Ovary (tissue), 3 donors: ENCODE measurements around the gene SCAPER.

Source experiments
- EP300 ChIP-seq: sonication (generic); formaldehyde crosslinking; IDR thresholded peaks from one replicate; pipeline ENCODE4 v1.6.1; 2017; ENCODE audit warnings: antibody characterized with exemption
- TF ChIP-seq, protein P1 (sequence below), 3 donors: fragments of 450-650 bp in 2 of 3; fragments of 200-600 bp in 1 of 3; IDR thresholded peaks; one replicate each; pipeline versions ENCODE4 v1.5.1 to v1.8.0; 2016 to 2022; ENCODE audit warnings: antibody characterized with exemption in 3 of 3, mild to moderate bottlenecking in 1 of 3
- donor health status: DM: no; HTN: no; CAD: no.

GRCh38 chr15:76321171-76321570 is 584.0 kb downstream of the SCAPER start:
- TF ChIP-seq, protein P1, sequence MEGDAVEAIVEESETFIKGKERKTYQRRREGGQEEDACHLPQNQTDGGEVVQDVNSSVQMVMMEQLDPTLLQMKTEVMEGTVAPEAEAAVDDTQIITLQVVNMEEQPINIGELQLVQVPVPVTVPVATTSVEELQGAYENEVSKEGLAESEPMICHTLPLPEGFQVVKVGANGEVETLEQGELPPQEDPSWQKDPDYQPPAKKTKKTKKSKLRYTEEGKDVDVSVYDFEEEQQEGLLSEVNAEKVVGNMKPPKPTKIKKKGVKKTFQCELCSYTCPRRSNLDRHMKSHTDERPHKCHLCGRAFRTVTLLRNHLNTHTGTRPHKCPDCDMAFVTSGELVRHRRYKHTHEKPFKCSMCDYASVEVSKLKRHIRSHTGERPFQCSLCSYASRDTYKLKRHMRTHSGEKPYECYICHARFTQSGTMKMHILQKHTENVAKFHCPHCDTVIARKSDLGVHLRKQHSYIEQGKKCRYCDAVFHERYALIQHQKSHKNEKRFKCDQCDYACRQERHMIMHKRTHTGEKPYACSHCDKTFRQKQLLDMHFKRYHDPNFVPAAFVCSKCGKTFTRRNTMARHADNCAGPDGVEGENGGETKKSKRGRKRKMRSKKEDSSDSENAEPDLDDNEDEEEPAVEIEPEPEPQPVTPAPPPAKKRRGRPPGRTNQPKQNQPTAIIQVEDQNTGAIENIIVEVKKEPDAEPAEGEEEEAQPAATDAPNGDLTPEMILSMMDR (IDR thresholded peaks at IDR 0.05): no peak
- TF ChIP-seq EP300: no peak
